HUES48 (cell line): Measurements from ENCODE around the gene CASD1.

Source experiments
- H3K27ac ChIP-seq: one replicate; pipeline ENCODE4 v1.7.0; 2013; ENCODE audit warnings: low read depth, low read length, inconsistent platforms
- H3K27me3 ChIP-seq: 2 replicates; pipeline ENCODE4 v1.6.1; 2013; ENCODE audit warnings: mild to moderate bottlenecking, low read length; ENCODE audit not compliant: control insufficient read depth, insufficient read depth
- H3K36me3 ChIP-seq: 2 replicates; pipeline ENCODE4 v1.6.1; 2013; ENCODE audit warnings: low read length; ENCODE audit not compliant: control insufficient read depth, insufficient read depth
- H3K4me1 ChIP-seq: 2 replicates; pipeline ENCODE4 v1.6.1; 2013; ENCODE audit warnings: mild to moderate bottlenecking, low read length; ENCODE audit not compliant: control insufficient read depth, insufficient read depth
- H3K4me3 ChIP-seq: 2 replicates; pipeline ENCODE4 v1.5.1; 2013; ENCODE audit warnings: mild to moderate bottlenecking, low read depth, low read length
- H3K9ac ChIP-seq: 2 replicates; pipeline ENCODE4 v1.6.1; 2013; ENCODE audit warnings: mild to moderate bottlenecking, low read depth, low read length, moderate library complexity
- H3K9me3 ChIP-seq: 2 replicates; pipeline ENCODE4 v1.6.1; 2013; ENCODE audit warnings: low read length; ENCODE audit not compliant: control insufficient read depth, insufficient read depth

The CASD1 gene

DNA sequence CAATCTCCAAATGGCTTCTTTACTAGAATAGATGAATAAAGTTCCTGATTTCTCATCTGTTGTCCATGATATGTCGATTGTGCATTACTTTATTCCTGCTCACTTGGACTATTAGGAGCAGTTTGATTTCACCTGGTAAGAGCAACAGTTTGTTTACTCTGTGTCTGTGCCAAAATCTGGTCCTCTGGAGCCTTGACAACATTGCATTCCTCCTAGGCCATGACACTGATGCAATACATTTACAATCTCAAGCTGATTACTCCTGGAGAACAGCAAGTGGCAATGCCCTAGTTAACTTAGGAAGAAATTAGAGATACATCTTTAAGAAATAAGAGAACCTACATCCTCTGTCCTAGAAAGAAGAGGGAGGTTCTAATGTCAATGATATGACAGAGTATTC lies 74.5 kb downstream of the CASD1 start:
- H3K27ac ChIP-seq: no peak overlapping the region
- no peak overlapping the region for H3K9ac ChIP-seq
- no peaks in the 10 kb centered on the region for H3K27me3 ChIP-seq
- H3K4me3 ChIP-seq: no peak overlapping the region
- no peaks in the 10 kb centered on the region for H3K36me3 ChIP-seq
- no peaks in the 10 kb centered on the region for H3K9me3 ChIP-seq
- no peaks in the 10 kb centered on the region for H3K4me1 ChIP-seq

DNA sequence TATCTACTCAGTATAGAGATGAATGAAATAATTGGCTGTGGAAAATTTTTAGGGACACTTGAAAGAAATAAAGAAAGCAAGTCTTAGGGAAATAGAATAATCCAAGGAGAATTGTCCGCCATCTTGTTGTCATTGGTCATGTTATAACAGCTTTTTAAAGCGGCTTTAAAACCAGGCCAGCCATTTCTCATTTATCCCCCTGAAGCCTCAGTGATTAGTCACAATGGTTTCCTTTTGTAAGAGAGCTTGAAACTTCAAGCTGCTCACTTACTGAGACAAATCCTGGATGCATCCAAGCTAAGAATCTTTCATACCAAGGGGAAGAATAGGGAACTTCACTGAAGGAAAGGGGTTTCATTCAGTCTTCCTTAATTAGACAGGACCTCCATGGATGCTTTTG lies 78.5 kb downstream of the CASD1 start:
- H3K4me1 ChIP-seq: peaks cover 12% of the 10 kb centered on the region; the same call in 1 of the 2 replicates
- no peak overlapping the region for H3K9ac ChIP-seq
- H3K27me3 ChIP-seq: no peaks in the 10 kb centered on the region
- no peaks in the 10 kb centered on the region; the same call in 1 of the 2 replicates for H3K36me3 ChIP-seq
- H3K4me3 ChIP-seq: no peak overlapping the region
- H3K9me3 ChIP-seq: no peaks in the 10 kb centered on the region
- no peak overlapping the region for H3K27ac ChIP-seq

DNA sequence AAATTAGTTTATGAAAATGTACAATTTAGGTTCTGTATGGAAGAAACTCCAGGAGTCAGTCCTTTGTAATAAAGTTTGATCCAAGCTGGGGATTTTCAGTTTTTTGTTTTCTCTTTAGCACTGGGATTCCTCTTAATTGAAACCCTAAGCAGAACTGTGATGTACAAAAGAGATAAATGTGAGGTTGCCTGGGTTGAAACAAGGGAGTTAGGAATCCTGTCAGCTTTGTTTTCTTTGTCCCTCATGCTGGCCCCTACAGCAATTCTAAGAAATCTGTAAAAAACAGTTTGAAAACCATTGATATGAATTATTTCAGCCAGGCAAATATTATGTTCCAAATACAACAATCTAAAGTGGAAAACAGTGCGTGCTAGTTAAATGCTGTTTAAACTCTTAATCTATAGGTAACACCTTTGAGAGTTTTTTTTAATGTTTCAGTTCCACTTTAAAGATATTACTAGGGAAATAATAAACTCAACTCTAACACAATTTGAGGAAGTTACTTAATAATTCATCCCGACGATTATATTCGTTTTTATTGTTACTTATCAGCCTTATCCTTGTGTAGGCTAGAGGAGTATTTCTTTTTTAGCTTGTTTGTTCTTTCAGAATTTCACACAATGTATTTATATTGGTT lies 81.0 kb downstream of the CASD1 start:
- H3K4me3 ChIP-seq: no peak overlapping the region

DNA sequence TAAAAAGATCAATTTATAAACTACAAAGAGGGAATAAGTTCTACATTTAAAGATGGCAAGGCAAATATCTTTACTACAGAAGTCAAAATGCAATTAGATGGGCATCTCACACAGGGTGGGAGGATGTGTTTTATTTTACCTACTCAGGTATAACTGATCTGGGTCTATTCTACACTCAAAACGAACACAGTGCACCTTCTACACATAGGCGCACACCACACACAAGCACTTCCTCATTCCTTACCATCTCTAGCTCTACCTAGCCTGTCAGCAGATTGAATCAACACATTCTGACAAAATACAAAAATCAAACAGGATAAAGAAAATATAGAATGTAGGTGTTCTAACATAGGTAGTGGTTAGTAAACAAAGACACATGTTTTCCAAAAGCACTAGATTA lies 81.6 kb downstream of the CASD1 start:
- Histone ChIP-seq H3K9ac (no peak overlapping the region), H3K9me3 (no peaks in the 10 kb centered on the region), H3K4me1 (peaks cover 12% of the 10 kb centered on the region; the same call in 1 of the 2 replicates), H3K27ac (no peak overlapping the region), H3K36me3 (no peaks in the 10 kb centered on the region; the same call in 1 of the 2 replicates), H3K27me3 (no peaks in the 10 kb centered on the region), H3K4me3 (no peak overlapping the region)

More for the DNA sequence above, 81.0 kb downstream of the CASD1 start:
- H3K27me3 ChIP-seq: no peaks in the 10 kb centered on the region
- no peak overlapping the region for H3K9ac ChIP-seq
- no peaks in the 10 kb centered on the region; the same call in 1 of the 2 replicates for H3K36me3 ChIP-seq
- H3K4me1 ChIP-seq: peaks cover 12% of the 10 kb centered on the region; the same call in 1 of the 2 replicates
- no peak overlapping the region for H3K27ac ChIP-seq
- no peaks in the 10 kb centered on the region for H3K9me3 ChIP-seq

DNA sequence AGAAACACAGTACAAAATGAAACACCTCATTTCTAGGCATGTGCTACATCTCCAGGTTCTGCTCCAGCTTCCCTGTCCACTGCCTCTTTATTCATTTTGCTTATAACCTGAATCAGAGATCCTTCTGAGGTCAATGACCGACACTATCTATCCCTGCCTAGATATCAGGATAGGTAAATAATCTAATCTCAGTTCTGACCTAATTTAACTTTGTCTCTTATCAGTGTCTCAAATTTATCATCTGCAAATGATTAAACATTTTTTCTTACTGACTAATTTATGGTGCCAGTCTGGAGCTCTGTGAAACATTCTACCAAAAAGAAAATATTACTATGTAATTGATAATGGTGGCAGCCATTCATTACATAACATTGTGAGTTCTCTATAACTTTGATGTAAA lies 85.3 kb downstream of the CASD1 start:
- Histone ChIP-seq H3K9ac (no peak overlapping the region), H3K4me1 (peaks cover 12% of the 10 kb centered on the region; the same call in 1 of the 2 replicates), H3K9me3 (no peaks in the 10 kb centered on the region), H3K27ac (no peak overlapping the region), H3K27me3 (no peaks in the 10 kb centered on the region), H3K4me3 (no peak overlapping the region), H3K36me3 (peaks cover 26% of the 10 kb centered on the region)

DNA sequence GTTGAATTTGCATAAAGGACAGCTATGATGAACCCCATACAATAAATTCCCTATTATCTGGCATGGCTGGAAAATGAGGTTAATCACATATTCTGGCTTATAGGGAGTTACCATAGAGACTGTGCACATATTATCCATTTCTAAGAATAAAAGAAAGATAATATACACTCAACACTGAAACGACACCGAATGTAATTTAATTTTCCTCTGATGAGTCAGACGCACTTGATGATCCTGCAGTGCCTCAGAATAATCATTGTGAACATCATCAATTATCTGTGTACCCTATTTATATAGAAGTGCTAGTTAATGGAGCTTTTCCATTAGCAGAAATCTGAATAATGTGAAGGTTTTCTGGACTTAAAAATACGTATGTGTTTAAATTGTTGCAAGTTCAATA lies 86.1 kb downstream of the CASD1 start:
- Histone ChIP-seq H3K4me1 (peaks cover 12% of the 10 kb centered on the region; the same call in 1 of the 2 replicates), H3K4me3 (no peak overlapping the region), H3K27me3 (no peaks in the 10 kb centered on the region), H3K9me3 (no peaks in the 10 kb centered on the region), H3K27ac (no peak overlapping the region), H3K36me3 (peaks cover 31% of the 10 kb centered on the region), H3K9ac (no peak overlapping the region)

DNA sequence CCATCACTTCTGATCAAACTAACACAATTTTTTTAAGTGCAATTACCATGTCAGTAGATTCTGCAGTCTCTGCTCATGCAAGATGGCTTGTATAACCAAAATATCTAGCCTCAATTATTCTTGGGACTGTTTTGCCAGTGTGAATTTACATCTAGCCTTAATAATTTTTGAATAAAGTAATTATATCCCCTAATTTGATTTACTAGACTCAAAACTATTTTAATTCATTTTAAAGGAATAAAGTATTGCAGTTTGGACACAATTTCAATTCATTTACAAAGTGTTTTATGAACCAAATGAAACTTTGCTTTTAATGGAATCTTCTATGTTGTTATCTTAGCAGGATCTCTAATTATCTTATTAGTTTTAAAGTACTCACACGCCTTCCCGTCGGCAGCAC lies 90.7 kb downstream of the CASD1 start:
- Histone ChIP-seq H3K4me1 (0 out of 2 replicates have a peak, but pooled peaks cover 9% of the 10 kb centered on the region), H3K9ac (no peak overlapping the region), H3K9me3 (no peaks in the 10 kb centered on the region), H3K36me3 (peaks cover 31% of the 10 kb centered on the region), H3K27ac (no peak overlapping the region), H3K4me3 (no peak overlapping the region), H3K27me3 (no peaks in the 10 kb centered on the region)

DNA sequence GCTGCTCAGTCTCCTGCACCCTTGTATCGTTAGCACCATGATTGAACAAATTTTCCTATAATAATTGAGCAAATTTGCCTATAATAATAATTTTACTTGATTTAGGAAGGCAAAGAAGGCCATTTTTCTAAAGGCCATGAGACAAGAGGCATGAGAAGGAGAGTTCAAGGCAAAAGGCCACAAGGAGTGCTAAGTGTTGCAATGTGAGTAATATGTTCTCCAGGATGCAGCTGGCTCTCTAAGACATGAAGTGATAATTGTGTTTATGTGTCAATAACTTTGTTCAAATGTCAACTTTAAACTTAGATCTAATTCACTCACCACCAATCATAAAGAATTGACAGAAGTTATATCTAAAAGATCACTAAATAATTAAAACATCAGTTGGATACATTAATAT lies 92.6 kb downstream of the CASD1 start:
- Histone ChIP-seq H3K36me3 (peaks cover 26% of the 10 kb centered on the region), H3K4me3 (no peak overlapping the region), H3K9me3 (no peaks in the 10 kb centered on the region), H3K27me3 (no peaks in the 10 kb centered on the region), H3K27ac (no peak overlapping the region), H3K9ac (no peak overlapping the region), H3K4me1 (0 out of 2 replicates have a peak, but pooled peaks cover 9% of the 10 kb centered on the region)

DNA sequence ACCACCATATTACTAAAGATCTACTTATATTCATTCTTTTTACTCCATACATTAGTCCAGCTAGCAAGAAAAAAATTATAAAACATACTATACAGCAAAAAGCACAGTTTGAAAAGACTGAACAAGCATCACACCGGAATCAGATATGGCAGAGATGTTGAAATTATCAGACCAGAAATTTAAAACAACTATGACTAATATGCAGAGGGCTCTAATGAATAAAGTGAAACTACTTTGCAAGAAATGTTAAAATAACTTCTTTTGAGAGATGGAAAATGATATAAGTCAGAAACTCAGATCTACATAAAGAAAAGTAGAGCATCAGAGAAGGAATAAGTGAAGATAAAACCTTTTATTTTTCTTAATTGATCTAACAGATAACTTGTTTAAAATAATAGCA lies 95.4 kb downstream of the CASD1 start:
- H3K9ac ChIP-seq: no peak overlapping the region
- no peaks in the 10 kb centered on the region for H3K9me3 ChIP-seq
- no peak overlapping the region for H3K27ac ChIP-seq
- H3K27me3 ChIP-seq: no peaks in the 10 kb centered on the region
- H3K4me1 ChIP-seq: 0 out of 2 replicates have a peak, but pooled peaks cover 9% of the 10 kb centered on the region
- H3K4me3 ChIP-seq: no peak overlapping the region
- H3K36me3 ChIP-seq: peaks cover 4% of the 10 kb centered on the region; the same call in 1 of the 2 replicates
